Uterus (tissue), 2 donors: Measurements from ENCODE around the gene COL19A1.

Experiments used
- CTCF ChIP-seq, 4 experiments: fragments of 200-600 bp in 2 of 4; fragments of 450-650 bp in 2 of 4; sonication (generic) in 2 of 4; IDR thresholded peaks; one replicate each; pipeline ENCODE4 v1.5.1; 2016 to 2019; ENCODE audit warnings: antibody characterized with exemption in 4 of 4, mild to moderate bottlenecking in 2 of 4, moderate library complexity in 1 of 4
- POLR2A ChIP-seq, 2 donors: fragments of 450-650 bp; IDR thresholded peaks; one replicate each; pipeline ENCODE4 v1.6.1; 2016; ENCODE audit warnings: antibody characterized with exemption in 2 of 2, mild to moderate bottlenecking in 1 of 2, moderate library complexity in 1 of 2

- TF ChIP-seq POLR2A (IDR thresholded peaks at IDR 0.05): no peak
- TF ChIP-seq CTCF (IDR thresholded peaks at IDR 0.05): no peak
Observed at GRCh38 chr6:70164556-70164955, 298.2 kb downstream of the COL19A1 start.
